Prostate gland (tissue), 2 donors: ENCODE data around the gene DUOXA2.

ENCODE experiments used
- CTCF ChIP-seq, 4 experiments: fragments of 200-600 bp in 2 of 4; fragments of 450-650 bp in 2 of 4; sonication (generic) in 2 of 4; IDR thresholded peaks; 1 replicate in 3 of 4; 2 replicates in 1 of 4; pipeline ENCODE4 v1.5.1; 2016 to 2019; ENCODE audit warnings: antibody characterized with exemption in 4 of 4, mild to moderate bottlenecking in 2 of 4, moderate library complexity in 2 of 4
- POLR2A ChIP-seq: fragments of 450-650 bp; IDR thresholded peaks from one replicate; pipeline ENCODE4 v1.6.1; 2016; ENCODE audit warnings: antibody characterized with exemption, mild to moderate bottlenecking
- POLR2AphosphoS5 ChIP-seq: sonication (generic); formaldehyde crosslinking; IDR thresholded peaks from one replicate; pipeline ENCODE4 v1.6.1; 2017; ENCODE audit warnings: antibody characterized with exemption

DNA sequence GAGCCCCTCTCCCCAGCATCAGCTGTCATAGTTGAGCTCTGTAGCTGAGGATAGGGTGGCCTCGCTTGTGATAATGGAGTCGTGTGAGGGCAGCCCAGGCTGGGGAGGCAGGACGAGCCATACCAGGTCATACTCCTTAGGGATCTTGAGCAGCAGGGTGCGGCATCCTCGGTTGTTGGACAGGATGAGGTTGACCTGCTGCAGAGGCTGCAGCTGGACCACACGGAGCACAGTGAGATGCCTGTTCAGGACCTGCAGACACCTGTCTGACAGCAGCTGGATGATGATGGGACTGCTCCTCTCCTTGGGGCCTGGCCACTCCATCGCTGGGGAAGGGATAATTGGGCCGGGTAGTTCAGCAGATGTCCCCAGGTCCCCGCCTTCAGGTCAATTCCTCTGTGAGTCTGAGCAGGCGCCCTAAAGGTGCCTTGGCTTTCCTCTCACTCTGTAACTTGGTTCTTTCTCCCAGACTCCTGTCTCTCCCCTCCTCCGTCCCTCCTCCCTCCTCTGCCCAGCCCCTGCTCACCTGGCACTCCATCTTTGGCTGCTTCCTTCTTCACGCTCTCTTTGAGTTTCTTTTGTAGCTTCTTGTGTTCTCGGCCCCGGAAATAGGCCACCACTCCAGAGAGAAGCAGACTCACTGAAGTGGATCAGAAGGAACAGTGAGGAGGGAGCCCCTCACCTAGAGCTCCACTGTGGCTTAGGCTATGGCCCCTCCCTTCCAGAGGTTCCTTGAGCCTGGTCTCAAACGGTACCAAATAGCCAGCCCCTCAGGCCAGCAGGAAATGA lies 7.9 kb upstream of the DUOXA2 start:
- TF ChIP-seq CTCF (IDR thresholded peaks at IDR 0.05) (no peak), POLR2A (no peak), POLR2AphosphoS5 (no peak)
